ENCODE data around the gene COL1A1.

The COL1A1 gene

DNA sequence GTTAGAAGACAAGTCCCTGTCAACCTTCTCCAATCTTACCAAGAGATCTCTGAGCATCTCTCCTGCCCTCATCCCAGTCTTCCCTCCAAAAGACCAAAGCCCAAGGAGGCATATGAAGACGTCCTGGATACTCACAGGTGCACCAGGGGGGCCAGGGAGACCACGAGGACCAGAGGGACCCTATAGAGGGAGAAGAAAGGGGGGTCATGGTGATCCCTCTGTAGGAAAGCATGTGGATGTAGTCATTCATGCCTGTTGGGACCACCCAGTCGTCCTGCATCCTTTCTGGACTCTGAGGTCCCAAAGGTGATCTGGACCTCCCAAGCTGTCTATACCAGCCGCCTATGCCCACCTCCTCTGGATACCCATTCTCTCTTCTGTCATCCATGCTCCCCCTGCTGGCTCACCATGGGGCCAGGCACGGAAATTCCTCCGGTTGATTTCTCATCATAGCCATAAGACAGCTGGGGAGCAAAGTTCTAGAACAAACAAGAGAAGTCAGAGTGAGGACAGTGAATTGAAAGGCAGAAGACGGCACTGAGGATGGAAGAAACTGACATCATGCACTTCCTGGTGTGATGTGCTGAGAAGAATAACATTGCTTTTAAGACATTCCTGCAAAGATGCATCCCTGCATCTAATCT, 3.3 kb downstream of the COL1A1 start:
- H3K4me3 ChIP-seq (replicated peaks; ENCODE audit: insufficient read depth, low read length) = no peak overlapping the region
- no peak for TF ChIP-seq GABPA (IDR thresholded peaks at IDR 0.05; ENCODE audit: low read depth)
- TF ChIP-seq, protein P1, sequence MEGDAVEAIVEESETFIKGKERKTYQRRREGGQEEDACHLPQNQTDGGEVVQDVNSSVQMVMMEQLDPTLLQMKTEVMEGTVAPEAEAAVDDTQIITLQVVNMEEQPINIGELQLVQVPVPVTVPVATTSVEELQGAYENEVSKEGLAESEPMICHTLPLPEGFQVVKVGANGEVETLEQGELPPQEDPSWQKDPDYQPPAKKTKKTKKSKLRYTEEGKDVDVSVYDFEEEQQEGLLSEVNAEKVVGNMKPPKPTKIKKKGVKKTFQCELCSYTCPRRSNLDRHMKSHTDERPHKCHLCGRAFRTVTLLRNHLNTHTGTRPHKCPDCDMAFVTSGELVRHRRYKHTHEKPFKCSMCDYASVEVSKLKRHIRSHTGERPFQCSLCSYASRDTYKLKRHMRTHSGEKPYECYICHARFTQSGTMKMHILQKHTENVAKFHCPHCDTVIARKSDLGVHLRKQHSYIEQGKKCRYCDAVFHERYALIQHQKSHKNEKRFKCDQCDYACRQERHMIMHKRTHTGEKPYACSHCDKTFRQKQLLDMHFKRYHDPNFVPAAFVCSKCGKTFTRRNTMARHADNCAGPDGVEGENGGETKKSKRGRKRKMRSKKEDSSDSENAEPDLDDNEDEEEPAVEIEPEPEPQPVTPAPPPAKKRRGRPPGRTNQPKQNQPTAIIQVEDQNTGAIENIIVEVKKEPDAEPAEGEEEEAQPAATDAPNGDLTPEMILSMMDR (IDR thresholded peaks at IDR 0.05; ENCODE audit: insufficient read depth, low read length) = peak; percentile 86

DNA sequence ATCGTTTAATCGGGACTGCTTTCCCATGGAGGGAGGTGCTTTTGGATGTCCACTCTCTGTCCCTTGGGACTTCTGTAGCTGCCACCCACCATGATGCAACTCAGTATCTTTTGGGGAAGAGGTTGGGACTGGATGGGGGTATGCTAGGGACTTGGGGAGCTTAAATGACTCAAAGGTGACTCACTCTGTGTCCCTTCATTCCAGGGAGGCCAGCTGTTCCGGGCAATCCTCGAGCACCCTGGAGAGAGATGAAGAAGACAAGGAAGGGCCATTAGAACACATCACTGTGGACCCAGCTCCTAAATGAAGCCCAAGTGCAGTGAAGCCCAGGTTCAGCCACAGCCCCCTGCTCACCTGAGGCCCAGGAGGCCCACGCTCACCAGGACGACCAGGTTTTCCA, 4.6 kb downstream of the COL1A1 start:
- H3K4me3 ChIP-seq (replicated peaks; ENCODE audit: insufficient read depth, low read length) = no peak overlapping the region
- H3K27ac ChIP-seq (replicated peaks) = no peak overlapping the region
- peaks cover 25% of the 10 kb centered on the region for H3K27me3 ChIP-seq (ENCODE audit: insufficient read depth, poor library complexity, severe bottlenecking)
- no peak for DNase-seq (ENCODE audit: low read depth in 1 of 2, low spot score in 1 of 2)
- TF ChIP-seq, protein P2, sequence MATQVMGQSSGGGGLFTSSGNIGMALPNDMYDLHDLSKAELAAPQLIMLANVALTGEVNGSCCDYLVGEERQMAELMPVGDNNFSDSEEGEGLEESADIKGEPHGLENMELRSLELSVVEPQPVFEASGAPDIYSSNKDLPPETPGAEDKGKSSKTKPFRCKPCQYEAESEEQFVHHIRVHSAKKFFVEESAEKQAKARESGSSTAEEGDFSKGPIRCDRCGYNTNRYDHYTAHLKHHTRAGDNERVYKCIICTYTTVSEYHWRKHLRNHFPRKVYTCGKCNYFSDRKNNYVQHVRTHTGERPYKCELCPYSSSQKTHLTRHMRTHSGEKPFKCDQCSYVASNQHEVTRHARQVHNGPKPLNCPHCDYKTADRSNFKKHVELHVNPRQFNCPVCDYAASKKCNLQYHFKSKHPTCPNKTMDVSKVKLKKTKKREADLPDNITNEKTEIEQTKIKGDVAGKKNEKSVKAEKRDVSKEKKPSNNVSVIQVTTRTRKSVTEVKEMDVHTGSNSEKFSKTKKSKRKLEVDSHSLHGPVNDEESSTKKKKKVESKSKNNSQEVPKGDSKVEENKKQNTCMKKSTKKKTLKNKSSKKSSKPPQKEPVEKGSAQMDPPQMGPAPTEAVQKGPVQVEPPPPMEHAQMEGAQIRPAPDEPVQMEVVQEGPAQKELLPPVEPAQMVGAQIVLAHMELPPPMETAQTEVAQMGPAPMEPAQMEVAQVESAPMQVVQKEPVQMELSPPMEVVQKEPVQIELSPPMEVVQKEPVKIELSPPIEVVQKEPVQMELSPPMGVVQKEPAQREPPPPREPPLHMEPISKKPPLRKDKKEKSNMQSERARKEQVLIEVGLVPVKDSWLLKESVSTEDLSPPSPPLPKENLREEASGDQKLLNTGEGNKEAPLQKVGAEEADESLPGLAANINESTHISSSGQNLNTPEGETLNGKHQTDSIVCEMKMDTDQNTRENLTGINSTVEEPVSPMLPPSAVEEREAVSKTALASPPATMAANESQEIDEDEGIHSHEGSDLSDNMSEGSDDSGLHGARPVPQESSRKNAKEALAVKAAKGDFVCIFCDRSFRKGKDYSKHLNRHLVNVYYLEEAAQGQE (IDR thresholded peaks at IDR 0.05; ENCODE audit: insufficient replicate concordance, low read depth) = no peak
- TF ChIP-seq GABPA (IDR thresholded peaks at IDR 0.05; ENCODE audit: low read depth) = no peak
- TF ChIP-seq SPI1 (IDR thresholded peaks at IDR 0.05; ENCODE audit: borderline replicate concordance, low read depth) = no peak

More for the DNA sequence above, 3.3 kb downstream of the COL1A1 start:
- Histone ChIP-seq H3K27me3 (ENCODE audit: insufficient read depth, poor library complexity, severe bottlenecking) (peaks cover 37% of the 10 kb centered on the region), H3K27ac (replicated peaks) (no peak overlapping the region)
- peak in 1 of 2 experiments; percentile 69 for DNase-seq (ENCODE audit: low read depth in 1 of 2, low spot score in 1 of 2)

DNA sequence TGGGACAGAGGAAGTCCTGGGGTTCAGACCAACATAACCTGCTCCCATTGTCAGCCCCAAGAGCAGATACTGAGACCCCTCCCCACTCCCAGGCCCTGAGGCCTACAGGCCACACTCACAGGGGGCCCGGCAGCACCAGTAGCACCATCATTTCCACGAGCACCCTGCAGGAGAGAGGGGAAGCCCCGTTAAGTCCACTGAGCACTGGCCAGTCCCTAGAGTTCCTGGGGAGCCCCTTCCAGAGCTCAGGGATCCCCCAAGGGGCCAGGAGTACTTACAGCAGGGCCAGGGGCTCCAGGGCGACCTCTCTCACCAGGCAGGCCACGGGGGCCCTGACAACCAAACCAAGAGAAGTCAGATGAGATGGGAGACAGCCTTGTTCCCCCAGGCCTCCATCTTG, 5.4 kb downstream of the COL1A1 start:
- no peak overlapping the region for H3K4me3 ChIP-seq (replicated peaks; ENCODE audit: insufficient read depth, low read length)
- TF ChIP-seq, protein P1 (IDR thresholded peaks at IDR 0.05; ENCODE audit: insufficient read depth, low read length) = no peak
- TF ChIP-seq, protein P2 (IDR thresholded peaks at IDR 0.05; ENCODE audit: insufficient replicate concordance, low read depth) = no peak
- TF ChIP-seq SPI1 (IDR thresholded peaks at IDR 0.05; ENCODE audit: borderline replicate concordance, low read depth) (no peak), POLR2AphosphoS5 (IDR thresholded peaks at IDR 0.05; ENCODE audit: low read depth) (no peak), GABPA (IDR thresholded peaks at IDR 0.05; ENCODE audit: low read depth) (no peak)
- peaks cover 17% of the 10 kb centered on the region for H3K27me3 ChIP-seq (ENCODE audit: insufficient read depth, poor library complexity, severe bottlenecking)
- no peak for DNase-seq (ENCODE audit: low read depth in 1 of 2, low spot score in 1 of 2)
- no peak overlapping the region for H3K27ac ChIP-seq (replicated peaks)

DNA sequence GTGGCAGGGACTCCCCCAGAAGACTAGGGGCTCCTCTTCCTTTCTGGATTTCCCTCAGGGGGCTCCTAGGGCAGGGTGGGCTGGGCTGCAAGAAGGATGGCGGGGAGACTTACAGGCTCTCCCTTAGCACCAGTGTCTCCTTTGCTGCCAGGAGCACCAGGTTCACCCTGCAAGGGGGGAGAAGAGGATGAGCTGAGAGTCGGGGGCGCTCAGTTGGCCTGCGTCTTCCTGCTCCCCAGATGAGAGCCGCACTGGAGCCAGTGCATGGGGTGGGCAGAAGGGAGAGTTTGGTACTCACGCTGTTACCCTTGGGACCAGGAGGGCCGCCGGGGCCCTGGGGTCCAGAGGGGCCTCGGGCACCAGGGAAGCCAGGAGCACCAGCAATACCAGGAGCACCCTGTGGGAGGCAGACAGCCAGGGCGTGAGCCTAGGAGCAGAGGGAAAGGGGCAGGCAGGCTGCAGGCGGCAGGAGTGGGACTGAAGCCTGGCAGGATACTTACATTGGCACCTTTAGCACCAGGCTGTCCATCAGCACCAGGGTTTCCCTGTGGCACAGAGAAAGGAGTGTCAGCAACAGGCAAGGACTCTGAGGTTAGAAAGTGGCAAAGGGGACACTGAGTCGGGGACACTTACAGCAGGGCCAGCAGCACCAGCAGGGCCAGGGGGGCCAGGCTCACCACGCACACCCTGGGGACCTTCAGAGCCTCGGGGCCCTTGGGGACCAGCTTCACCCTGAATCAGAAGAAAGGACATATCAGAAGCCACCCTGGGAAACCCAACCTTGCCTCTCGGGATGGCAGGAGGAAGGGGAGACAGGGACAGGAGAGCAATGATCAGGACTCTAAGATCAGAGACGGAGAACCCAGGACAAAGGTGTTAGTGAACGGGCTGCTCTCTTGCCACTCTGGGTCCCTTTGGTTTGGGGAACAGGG, 6.2 kb downstream of the COL1A1 start:
- peaks cover 14% of the 10 kb centered on the region for H3K27me3 ChIP-seq (ENCODE audit: insufficient read depth, poor library complexity, severe bottlenecking)
- H3K27ac ChIP-seq (replicated peaks) = no peak overlapping the region
- no peak for TF ChIP-seq SPI1 (IDR thresholded peaks at IDR 0.05; ENCODE audit: borderline replicate concordance, low read depth)
- TF ChIP-seq GABPA (IDR thresholded peaks at IDR 0.05; ENCODE audit: low read depth) = no peak
- no peak for TF ChIP-seq POLR2AphosphoS5 (IDR thresholded peaks at IDR 0.05; ENCODE audit: low read depth)
- TF ChIP-seq, protein P2 (IDR thresholded peaks at IDR 0.05; ENCODE audit: insufficient replicate concordance, low read depth) = no peak
- TF ChIP-seq, protein P1 (IDR thresholded peaks at IDR 0.05; ENCODE audit: insufficient read depth, low read length) = no peak
- DNase-seq (ENCODE audit: low read depth in 1 of 2, low spot score in 1 of 2) = no peak
- no peak overlapping the region for H3K4me3 ChIP-seq (replicated peaks; ENCODE audit: insufficient read depth, low read length)

Measured in HL-60 (cell line).